HG03571 (cell line): ENCODE results near the gene KDM3B.
"Not testable (repeated sequence)": the region's sequence is repeated elsewhere in the genome, so short reads cannot be mapped to it uniquely, and the experiment has no call there.

ENCODE experiments used
- ATAC-seq: cut with Tn5 transposase; IDR thresholded peaks from one replicate; pipeline ENCODE4 v1.9.1; 2021; ENCODE audit not compliant: unreplicated experiment

Gene KDM3B

DNA sequence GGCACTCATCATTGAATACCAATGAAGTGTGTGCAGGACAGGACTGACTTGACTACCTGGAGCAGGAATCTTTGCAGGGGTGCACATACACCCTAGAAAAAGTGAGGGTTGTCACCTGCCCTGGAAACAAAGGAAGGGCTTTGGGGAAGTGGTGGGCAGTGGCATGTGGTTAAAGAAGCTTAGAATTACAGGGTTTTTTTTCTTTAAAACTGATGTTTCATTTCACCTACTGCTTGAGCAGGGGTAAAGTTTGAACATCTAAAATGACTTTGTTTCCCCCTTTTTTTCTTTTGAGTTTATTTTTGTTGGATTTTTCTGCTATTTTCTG lies 2.0 kb upstream of the KDM3B start:
- ATAC-seq = no peak

DNA sequence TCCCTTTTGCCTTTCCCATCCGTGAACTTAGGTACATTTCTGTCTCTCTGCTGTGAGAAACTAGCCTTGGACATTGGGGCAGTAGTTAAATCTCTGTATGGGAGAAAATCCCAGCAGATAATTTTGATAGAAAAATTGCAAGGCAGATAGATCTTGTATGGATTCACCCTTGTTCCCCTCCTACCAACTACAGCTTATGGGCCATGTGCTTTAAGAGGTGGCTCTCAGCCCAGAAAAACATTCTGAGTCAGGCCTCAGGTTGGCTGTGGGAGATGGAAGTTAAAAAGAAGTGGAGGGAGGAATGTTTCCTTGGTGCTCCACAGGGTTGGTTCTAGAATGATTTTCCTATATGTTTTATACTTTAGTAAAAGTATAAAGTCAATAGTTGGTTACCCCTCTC lies 1.4 kb upstream of the KDM3B start:
- no peak for ATAC-seq

DNA sequence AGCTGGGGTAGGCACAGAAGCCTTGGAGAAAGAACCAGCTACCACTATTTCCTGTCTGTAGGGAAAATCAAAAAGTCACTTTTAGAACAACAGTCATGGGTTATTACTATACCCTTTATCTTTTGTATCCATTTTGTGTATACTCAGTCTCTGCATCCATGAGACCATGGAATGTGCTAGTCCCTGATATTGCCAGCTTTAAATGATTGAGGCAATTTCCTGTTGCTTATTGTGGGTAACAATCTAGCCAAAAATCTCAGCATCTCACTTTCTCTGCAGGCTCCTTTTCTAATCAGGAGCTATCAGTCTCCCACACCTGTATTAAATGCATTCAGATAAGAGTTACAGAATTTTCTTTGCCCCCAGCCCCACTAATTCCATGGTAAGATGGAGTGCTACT lies 968 bp upstream of the KDM3B start:
- ATAC-seq = no peak

DNA sequence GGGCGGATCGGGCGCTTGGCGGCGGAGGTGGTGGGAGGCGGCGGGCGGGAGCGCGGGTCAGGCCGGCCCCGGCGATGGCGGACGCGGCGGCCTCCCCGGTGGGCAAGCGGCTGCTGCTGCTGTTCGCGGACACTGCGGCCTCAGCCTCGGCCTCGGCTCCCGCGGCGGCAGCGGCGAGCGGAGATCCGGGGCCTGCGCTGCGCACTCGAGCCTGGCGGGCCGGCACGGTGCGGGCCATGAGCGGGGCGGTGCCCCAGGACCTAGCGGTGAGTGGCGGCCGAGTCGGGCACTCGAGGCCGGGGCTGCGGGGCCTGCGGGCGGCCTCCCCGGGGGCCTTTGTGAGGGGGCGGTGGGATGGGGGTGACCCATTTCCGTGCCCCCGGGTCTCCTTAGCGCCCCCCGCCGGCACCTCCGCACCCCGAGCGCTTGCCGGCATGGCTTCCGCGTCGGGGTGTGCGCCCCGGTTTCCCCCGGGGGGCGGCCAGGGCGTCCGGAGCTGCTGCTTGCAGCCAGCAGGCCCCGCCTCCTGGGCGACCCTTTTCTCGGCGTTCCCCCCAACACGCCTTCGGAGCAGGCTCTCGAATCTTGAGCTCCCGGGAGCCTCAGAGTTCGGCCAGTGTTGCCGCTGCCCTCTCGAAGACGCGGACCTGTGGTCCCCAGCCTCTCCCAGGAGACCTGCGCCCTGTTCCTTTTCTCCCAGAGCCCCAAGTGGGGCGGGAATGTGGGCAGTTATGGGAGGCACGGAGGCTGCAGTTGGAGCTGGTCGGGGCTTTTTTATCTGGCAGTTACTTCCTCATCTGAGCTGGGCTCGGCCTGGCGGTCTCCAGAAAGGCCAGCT lies 456 bp downstream of the KDM3B start:
- peak; percentile 36 for ATAC-seq

DNA sequence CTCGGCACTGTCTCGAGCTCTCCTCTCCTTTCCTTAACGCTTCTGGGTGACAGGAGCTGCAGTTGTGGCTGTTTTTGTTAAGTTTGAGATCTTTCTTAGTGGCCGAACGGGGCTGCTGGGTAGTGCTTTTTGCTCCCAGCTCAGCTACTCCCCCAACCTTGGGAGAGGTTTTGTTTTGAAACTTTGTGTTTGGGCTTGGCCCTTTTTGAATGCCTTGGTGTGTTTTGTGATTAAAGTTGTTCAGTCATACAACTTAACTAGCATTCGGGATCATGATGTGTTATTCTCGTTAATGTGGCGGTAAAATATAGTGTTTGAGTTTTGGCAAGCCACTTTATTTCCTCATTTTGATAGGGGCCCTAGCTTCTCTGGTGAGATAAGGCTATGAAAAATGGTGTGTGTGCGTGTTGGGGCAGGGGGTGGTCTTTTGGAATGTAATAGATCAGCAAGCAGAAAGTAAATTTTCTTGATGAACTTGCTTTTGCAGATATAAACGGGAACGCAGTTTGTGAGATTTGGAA lies 1.1 kb downstream of the KDM3B start:
- no peak for ATAC-seq

DNA sequence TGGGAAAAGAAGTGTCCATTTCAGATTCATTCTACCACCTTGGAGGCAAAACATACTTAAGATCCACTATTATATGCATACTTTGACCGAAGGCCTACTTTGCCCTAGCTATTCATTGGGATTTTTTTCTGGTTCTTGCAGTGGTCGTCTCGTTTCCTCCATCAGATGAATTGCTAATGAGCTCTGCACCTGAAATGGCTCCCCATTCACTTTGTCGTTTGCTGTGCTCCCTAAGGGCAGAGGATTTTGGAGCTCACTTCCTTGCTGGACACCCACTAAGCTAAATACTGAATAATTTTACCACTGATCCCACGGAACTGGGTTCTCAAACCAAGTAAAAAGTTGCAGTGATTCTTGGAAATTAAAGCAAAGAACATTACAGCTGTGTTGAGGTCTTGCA lies 1.9 kb downstream of the KDM3B start:
- no peak for ATAC-seq

DNA sequence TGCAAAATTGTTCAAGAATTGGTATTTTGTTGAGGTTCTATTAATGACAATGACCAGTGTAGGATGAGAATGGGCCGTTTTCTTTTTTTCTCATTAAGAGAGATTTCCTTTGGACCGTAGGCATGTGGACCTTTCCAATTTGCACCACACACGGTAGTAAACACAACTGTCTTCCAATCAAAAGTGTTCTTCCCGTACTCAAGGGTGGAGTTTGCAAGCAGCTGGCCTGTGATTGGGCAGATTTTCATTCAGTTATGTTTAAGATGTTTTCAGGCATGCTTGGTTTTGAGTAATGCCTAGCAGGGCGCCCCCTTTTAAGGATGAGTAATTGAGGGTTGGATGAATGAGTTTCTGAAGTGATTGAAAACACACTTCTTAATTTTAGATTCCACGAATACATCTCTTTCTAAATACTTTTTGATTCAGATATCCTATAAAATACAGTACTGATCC lies 2.5 kb downstream of the KDM3B start:
- ATAC-seq = no peak

DNA sequence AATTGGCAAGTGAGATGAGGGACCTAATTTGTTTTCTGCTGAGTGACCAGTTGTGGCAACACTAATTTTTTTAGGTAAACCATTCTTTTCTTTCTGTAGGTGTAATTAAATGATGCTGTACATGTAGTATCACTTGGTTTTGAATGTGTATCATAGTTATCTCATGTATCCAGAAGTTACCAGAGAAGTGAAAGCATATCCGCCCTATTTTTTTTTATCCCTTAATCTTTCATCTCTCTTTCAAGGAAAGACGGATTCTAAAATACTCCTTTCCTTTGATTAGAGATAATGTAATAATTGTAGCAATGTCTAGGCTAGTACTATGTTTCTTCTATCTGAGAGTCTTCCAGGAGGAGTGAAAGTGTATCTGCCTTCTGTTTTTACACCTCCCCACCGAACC lies 7.1 kb downstream of the KDM3B start:
- no peak for ATAC-seq

DNA sequence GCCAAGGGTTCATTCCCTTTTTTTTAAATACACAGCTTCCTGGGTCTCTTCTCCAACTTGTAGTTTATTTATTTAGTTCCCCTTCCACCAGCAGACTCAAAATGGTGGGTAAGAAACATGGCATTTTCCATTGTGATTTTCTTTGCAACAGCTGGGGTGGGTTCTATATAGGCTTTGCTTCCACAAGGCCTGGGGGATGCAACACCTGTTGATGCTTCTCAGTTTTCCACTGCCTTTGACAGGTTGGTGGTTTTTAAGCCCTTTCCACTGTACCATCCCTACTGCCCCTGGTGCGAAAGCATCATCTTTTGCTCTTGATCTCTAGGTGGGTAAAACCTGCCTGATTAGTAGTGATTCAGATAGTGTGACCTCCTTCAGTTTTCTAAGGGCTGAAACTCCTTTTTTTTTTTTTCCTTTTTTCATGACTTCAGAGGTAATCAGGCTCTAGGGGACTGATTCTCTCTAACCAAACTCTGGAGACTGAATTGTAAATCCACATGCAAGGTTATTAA lies 8.5 kb downstream of the KDM3B start:
- ATAC-seq = no peak

DNA sequence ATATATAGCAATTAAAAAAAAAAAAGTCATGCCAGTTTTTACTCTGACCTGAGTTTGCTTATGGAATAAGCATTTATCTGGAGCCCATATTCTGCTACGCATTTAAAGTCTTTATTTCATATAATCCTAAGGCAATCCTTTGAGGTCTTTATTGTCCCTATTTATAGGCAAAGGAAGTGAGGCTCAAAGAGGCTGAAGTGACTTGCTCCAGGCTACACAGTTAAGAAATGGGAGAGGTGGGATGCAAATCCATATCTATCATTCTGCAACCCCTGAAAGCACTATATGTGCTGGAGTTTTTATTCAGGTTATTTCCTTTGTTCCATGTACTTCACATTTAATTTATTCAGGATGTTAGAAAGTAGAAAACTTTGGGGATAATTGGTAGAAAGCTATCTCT lies 12.1 kb downstream of the KDM3B start:
- no peak for ATAC-seq

DNA sequence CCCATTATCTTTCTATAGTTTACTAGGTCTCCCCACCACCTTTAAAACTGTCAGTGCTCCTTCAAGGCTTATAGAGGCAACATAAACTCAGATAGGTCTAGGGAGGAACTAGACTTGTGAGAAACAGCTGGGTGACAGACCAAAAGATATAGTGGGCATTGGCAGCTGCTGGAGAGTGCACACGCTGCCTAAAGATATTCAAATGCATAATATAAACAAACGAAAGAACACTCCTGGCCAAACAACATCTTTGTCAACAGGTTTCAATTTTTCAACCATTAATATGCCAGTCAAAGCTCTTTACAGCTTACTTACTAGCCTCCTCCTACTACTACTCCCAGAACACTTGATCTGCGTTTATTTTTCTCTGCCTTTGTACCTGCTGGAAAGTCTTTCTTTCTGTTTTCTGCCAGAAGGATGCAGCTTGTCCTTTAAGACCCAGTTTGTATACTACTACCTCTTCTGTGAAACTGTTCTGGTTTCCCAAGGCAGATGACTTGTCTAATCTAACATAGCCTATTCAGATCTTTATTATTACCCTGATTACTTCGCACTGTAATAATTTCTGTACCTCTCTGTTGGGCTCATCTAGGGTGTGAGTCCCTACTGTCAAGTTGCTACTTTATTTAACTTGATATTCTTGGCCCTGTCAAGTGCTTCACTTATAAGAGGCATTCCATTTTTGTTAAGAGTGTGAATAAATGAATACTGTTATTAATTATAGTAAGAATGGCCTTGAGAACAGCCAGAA lies 14.3 kb downstream of the KDM3B start:
- no peak for ATAC-seq

DNA sequence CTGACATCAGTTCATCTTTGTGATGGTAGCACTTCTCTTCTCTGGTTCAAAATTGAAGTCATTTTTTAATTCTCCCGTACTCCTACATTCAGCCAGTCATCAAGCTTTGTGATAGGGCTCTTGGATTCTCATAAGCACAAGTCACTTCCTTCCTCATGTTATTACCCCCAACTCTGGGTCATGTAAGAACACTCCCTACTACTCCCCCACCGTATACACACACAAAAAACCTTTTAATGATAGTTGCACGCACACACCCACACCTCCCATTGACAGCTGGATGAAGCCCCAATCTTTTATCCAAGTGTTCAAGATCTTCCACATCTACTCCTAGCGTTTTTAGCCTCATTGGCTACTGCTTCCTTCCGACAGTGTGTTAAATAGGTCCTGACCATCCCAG lies 16.8 kb downstream of the KDM3B start:
- ATAC-seq = no peak

DNA sequence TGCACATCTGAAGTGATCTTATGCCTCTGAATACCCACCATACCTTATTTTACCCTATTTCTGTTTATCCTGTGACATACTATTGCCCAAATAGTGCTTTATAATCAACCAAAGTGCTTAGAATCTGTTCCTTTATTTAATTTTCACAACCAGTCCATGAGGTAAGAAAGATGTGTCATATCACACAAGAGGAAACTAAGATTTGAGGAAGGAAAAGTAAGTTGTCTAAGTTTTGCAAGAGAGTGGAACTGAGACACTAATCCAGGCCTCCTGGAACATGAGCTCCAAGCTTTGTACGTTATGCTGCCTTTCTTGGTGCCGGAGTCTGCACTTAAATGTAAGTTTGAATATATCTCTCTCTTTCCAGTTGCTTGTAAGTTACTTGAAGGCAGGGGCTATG lies 17.2 kb downstream of the KDM3B start:
- no peak for ATAC-seq

DNA sequence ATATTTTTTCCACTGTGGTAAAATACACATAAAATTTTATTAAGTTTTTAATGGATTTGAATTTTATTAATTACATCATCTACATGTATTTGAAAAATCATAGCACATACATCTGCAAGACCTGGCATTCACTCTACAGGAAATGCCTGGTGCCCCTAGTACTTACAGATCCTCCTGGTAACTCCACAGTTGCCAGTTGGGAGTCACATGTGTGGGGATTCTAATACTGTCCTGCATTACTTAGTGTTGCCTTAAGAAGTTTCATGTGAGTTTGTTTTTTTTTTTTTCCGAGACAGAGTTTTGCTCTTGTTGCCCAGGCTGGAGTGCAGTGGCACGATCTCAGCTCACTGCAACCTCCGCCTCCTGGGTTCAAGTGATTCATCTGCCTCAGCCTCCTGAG lies 18.1 kb downstream of the KDM3B start:
- ATAC-seq = no peak

DNA sequence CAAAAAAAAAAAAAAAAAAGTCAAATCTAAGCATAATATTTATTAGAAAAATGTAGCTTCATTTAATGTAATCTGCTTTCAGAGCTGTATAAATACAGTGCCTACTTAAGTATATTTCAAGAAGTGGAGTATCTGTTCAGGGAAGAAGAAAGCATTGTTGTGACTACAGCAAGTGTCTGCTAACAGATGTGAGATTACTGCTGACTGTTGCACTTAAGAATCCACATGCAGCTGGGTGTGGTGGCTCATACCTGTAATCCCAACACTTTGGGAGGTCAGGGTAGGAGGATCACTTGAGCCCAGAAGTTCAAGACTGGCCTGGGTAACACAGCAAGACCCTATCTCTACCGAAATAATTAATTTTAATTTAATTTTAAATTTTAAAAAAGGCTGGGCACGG lies 19.0 kb downstream of the KDM3B start:
- ATAC-seq = no peak

DNA sequence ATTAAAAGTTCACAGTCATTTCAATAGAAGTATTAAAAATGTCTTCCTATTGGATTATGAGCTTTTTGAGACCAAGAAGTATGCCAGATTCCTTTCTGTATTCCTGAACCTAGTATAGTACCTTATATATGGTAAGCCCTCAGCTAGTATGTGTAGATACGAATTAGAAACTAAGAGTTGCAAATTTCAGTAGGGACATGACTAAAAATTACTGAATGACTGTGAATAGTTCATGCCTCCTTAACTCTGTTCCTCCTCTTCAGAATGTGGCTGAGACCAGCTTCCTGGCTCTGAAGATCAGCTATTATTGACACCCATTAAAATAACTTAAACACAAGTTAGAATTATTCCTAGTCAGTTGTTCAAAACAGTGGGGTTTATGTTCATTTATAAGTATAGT lies 19.7 kb downstream of the KDM3B start:
- no peak for ATAC-seq

DNA sequence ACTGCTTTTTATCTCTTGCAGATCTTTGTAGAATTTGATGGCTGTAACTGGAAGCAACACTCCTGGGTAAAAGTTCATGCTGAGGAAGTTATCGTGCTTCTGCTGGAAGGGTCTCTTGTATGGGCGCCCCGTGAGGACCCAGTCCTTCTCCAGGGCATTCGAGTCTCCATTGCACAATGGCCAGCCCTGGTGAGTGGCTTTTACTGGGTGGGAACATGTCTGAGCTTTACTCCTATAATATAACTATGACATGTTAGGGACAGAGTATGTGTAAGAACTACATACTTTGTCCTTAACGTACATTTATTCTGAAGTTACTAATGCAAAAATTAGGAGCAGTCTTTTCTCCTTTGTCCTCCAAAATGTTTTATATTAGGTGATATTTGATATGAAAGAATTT lies 20.2 kb downstream of the KDM3B start:
- ATAC-seq = no peak

DNA sequence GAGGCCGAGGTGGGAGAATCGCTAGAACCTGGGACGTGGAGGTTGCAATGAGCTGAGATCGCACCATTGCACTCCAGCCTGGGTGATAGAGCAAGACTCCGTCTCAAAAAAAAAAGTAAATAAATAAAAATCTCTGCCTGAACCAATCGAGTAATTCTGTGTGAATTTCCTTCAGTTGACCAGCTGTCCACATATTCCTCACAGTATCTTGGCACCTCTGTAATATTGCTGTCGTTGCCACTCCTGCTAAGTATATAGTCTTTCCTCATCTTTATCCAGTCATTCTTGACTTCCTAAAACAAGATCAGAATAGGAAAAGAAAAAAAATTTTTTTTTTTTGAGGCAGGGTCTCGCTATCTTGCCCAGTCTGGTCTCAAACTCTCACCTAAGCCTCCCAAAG lies 29.9 kb downstream of the KDM3B start:
- no peak for ATAC-seq

DNA sequence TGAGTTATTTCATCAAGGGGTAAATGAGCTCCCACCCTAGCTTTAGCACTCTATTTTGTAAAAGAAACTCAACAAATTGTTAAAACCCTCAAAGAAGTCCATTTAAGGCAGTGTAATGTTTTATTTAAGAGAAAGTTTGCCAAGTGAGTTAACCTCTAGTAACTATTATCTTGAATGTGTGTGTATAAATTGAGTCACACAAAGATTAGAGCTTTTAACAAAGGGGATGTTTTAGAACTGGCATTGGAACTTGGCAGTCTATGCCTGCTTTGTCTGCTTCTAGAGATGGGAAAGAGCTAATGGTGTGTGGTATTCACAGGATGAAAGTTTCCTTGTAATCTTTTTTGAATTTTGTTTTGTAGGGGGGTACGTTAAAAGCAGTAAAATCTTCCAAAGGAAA lies 33.2 kb downstream of the KDM3B start:
- ATAC-seq = no peak

DNA sequence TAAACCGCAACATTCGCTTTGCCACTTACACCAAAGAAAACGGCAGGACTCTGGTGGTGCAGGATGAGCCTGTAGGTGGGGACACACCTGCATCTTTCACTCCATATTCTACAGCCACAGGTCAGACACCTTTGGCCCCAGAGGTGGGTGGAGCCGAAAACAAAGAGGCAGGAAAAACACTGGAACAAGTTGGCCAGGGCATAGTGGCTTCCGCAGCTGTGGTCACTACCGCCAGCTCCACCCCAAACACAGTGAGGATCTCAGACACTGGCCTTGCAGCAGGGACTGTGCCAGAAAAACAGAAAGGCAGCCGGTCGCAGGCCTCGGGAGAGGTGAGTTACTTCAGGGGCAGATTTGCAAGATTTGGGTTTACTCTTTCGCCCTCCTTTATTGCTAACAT lies 33.8 kb downstream of the KDM3B start:
- ATAC-seq = no peak

DNA sequence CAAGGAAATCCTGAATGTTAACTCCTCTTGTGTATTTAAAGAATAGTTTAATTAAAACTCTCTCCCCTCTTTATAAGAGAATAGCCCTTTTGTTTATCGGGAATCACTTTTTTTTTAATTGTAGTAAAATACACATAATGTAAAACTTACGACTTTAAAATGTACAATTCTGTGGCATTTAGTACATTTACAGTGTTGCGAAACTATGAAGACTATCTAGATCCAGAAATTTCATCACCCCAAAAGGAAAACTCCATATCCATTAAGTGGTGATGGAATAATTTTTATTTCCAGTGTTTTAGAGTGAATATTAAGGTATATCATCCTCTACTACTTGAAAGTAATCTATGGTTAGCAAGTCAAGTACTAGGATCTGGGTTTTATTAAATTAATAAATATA lies 36.8 kb downstream of the KDM3B start:
- ATAC-seq = no peak

DNA sequence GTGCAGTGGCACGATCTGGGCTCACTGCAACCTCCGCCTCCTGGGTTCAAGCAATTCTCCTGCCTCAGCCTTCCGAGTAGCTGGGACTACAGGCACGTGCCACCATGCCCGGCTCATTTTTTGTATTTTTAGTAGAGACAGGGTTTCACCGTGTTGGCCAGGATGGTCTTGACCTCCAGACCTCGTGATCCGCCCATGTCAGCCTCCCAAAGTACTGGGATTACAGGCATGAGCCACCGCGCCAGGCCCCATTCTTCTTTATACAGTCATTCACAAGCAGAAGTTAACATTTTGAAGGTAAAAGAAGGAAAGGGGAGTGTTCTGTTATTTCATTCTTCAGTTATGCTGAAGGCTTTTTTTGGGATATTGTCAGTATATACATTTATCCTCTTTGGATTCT lies 37.4 kb downstream of the KDM3B start:
- not testable (repeated sequence) for ATAC-seq
